Neutrophil (primary cell): Measurements from ENCODE around the gene KLHL40.

ENCODE experiments used
- H3K27ac ChIP-seq: fragments of 200-600 bp; sonication (generic); 2 replicates; pipeline ENCODE4 v1.5.1; 2016; ENCODE audit warnings: mild to moderate bottlenecking, moderate library complexity
- H3K27me3 ChIP-seq: fragments of 200-600 bp; sonication (generic); 2 replicates; pipeline ENCODE4 v1.6.0; 2016; ENCODE audit warnings: mild to moderate bottlenecking
- H3K36me3 ChIP-seq: fragments of 200-600 bp; sonication (generic); 2 replicates; pipeline ENCODE4 v1.5.1; 2017
- H3K4me1 ChIP-seq, 2 experiments: fragments of 200-600 bp in 1 of 2; sonication (generic) in 1 of 2; 1 replicate in 1 of 2; 2 replicates in 1 of 2; pipeline versions ENCODE4 v1.5.1 to v1.6.1; 2013 to 2016; ENCODE audit warnings: low read depth in 1 of 2, low read length in 1 of 2, mild to moderate bottlenecking in 1 of 2, moderate library complexity in 1 of 2; ENCODE audit not compliant: control insufficient read depth in 1 of 2, insufficient read depth in 1 of 2
- H3K4me3 ChIP-seq, 2 experiments: fragments of 200-600 bp in 1 of 2; sonication (generic) in 1 of 2; 1 replicate in 1 of 2; 2 replicates in 1 of 2; pipeline ENCODE4 v1.5.1; 2013 to 2016; ENCODE audit warnings: low read depth in 1 of 2, low read length in 1 of 2, mild to moderate bottlenecking in 1 of 2, moderate library complexity in 1 of 2
- H3K9me3 ChIP-seq: fragments of 200-600 bp; sonication (generic); 2 replicates; pipeline ENCODE4 v1.5.1; 2016
- TF ChIP-seq, protein P1 (sequence below): fragments of 200-600 bp; sonication (generic); IDR thresholded peaks from 2 replicates; pipeline ENCODE4 v1.5.1; 2016; ENCODE audit warnings: antibody characterized with exemption

KLHL40 gene

GRCh38 chr3:42708611-42709151 is 23.3 kb downstream of the KLHL40 start:
- Histone ChIP-seq H3K4me3 (no peak overlapping the region), H3K27me3 (no peaks in the 10 kb centered on the region), H3K4me1 (no peaks in the 10 kb centered on the region), H3K9me3 (no peaks in the 10 kb centered on the region), H3K36me3 (no peaks in the 10 kb centered on the region), H3K27ac (no peak overlapping the region)
- TF ChIP-seq, protein P1, sequence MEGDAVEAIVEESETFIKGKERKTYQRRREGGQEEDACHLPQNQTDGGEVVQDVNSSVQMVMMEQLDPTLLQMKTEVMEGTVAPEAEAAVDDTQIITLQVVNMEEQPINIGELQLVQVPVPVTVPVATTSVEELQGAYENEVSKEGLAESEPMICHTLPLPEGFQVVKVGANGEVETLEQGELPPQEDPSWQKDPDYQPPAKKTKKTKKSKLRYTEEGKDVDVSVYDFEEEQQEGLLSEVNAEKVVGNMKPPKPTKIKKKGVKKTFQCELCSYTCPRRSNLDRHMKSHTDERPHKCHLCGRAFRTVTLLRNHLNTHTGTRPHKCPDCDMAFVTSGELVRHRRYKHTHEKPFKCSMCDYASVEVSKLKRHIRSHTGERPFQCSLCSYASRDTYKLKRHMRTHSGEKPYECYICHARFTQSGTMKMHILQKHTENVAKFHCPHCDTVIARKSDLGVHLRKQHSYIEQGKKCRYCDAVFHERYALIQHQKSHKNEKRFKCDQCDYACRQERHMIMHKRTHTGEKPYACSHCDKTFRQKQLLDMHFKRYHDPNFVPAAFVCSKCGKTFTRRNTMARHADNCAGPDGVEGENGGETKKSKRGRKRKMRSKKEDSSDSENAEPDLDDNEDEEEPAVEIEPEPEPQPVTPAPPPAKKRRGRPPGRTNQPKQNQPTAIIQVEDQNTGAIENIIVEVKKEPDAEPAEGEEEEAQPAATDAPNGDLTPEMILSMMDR = no peak

GRCh38 chr3:42709621-42710020 is 24.3 kb downstream of the KLHL40 start:
- H3K27ac ChIP-seq = no peak overlapping the region
- no peaks in the 10 kb centered on the region for H3K27me3 ChIP-seq
- no peaks in the 10 kb centered on the region for H3K4me1 ChIP-seq
- H3K9me3 ChIP-seq = no peaks in the 10 kb centered on the region
- TF ChIP-seq, protein P1 = no peak
- no peak overlapping the region for H3K4me3 ChIP-seq
- H3K36me3 ChIP-seq = no peaks in the 10 kb centered on the region

- H3K36me3 ChIP-seq = no peaks in the 10 kb centered on the region
- no peak overlapping the region for H3K4me3 ChIP-seq
- TF ChIP-seq, protein P1 = no peak
- no peak overlapping the region for H3K27ac ChIP-seq
- no peaks in the 10 kb centered on the region for H3K9me3 ChIP-seq
- no peaks in the 10 kb centered on the region for H3K4me1 ChIP-seq
- no peaks in the 10 kb centered on the region for H3K27me3 ChIP-seq
Observed at GRCh38 chr3:42710323-42711021, 25.1 kb downstream of the KLHL40 start.

DNA sequence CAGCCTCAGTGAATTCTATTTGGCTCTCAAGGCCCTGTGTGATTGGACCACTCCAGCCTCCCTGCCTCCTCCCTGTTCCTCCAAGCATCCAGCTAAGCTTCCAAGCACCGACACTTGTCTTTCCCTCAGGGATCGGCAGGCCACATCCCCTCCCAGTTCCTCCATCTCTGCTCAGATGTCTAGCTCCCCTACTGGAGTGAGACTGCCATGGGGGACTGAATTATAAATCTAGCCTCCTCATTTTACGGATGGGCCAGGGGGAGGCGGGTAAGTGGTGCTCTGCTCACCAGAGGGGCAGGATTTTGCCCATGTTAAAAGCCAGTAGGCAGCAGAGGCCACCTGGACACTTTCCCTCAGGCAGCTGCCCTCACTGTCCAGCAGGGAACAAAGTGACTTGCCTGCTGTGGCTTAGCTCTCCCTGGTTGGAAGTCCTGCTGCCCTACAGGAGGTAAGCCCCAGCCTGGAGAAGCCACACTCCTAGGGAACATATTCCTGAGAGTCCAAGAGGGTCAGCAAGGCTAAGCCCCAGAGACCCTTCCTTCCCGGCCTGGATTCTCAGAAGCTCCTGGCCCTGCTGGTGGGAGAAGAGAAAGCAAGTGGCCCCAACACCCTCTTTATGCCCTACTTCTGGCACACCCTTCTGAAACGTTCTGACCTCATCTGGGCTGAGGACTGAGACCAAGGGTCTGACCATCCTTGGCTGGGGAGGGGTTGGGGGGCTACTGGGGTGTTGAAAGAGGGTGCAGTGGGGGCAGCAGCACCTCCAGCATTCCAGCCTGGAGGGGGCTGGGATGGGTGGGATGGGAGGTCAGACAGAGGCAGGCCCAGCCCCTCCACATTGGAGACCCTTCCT is 26.4 kb downstream of the KLHL40 start:
- no peak overlapping the region for H3K4me3 ChIP-seq
- no peaks in the 10 kb centered on the region for H3K27me3 ChIP-seq
- no peak overlapping the region for H3K27ac ChIP-seq
- TF ChIP-seq, protein P1 = no peak
- no peaks in the 10 kb centered on the region for H3K4me1 ChIP-seq
- no peaks in the 10 kb centered on the region for H3K36me3 ChIP-seq
- no peaks in the 10 kb centered on the region for H3K9me3 ChIP-seq

- no peaks in the 10 kb centered on the region for H3K36me3 ChIP-seq
- H3K9me3 ChIP-seq = no peaks in the 10 kb centered on the region
Observed at GRCh38 chr3:42712344-42712648, 27.0 kb downstream of the KLHL40 start.

More at GRCh38 chr3:42712344-42712648, 27.0 kb downstream of the KLHL40 start:
- TF ChIP-seq, protein P1 = no peak
- no peaks in the 10 kb centered on the region for H3K27me3 ChIP-seq
- no peak overlapping the region for H3K27ac ChIP-seq
- H3K4me3 ChIP-seq = no peak overlapping the region
- peaks cover 0 to 4% of the 10 kb centered on the region in 2 experiments for H3K4me1 ChIP-seq
